Measurements from ENCODE around the gene TOB1.
A peak's percentile ranks its signal among the peaks of the same experiment; 100 is the strongest.

Gene TOB1

GRCh38 chr17:50884439-50885311 is 18.5 kb upstream of the TOB1 start (continued):
- TF ChIP-seq PRDM10 (tag by site-specific recombination; IDR thresholded peaks at IDR 0.05) (peak; percentile 88), ZNF341 (tag by site-specific recombination; IDR thresholded peaks at IDR 0.05; ENCODE audit: low read depth) (peak; percentile 45)

GRCh38 chr17:50883850-50884438 is 17.8 kb upstream of the TOB1 start:
- 0 out of 2 replicates have a peak, but pooled peaks have one; percentile 56 for TF ChIP-seq ZNF24 (tag by site-specific recombination; IDR thresholded peaks at IDR 0.05)
- TF ChIP-seq ZNF18 (tag by site-specific recombination; IDR thresholded peaks at IDR 0.05) = no peak
- TF ChIP-seq ZNF398 (tag by site-specific recombination; IDR thresholded peaks at IDR 0.05) = no peak
- no peaks in the 10 kb centered on the region for H3K4me1 ChIP-seq (ENCODE audit: control insufficient read depth, insufficient read depth, low read length)
- H3K27ac ChIP-seq (ENCODE audit: extremely low read depth, low read depth, low read length) = no peak overlapping the region
- H3K36me3 ChIP-seq (ENCODE audit: control insufficient read depth in 2 of 2, insufficient read depth in 1 of 2, low read length in 2 of 2) = no peaks in the 10 kb centered on the region
- H3K4me3 ChIP-seq (ENCODE audit: low read depth, low read length) = no peak overlapping the region
- no peaks in the 10 kb centered on the region for H3K9me3 ChIP-seq (ENCODE audit: control insufficient read depth, insufficient read depth, low read depth, low read length)
- ChIA-PET POLR2A (interaction anchor here (1.3 to 1.4 kb wide), 2 partner anchors 18 to 47 kb away, joined by 3 to 27 read pairs; partner anchors contain the start of gene TOB1), CTCF (interaction anchor here (0.6 to 0.7 kb wide), 2 partner anchors 22 to 84 kb away, joined by 4 read pairs; no protein-coding TSS in a partner anchor)

GRCh38 chr17:50882851-50883250 is 16.7 kb upstream of the TOB1 start:
- H3K27ac ChIP-seq (ENCODE audit: extremely low read depth, low read depth, low read length) = no peak overlapping the region

More at GRCh38 chr17:50882851-50883250, 16.7 kb upstream of the TOB1 start:
- ChIA-PET CTCF (no interaction called here), POLR2A (no interaction called here)
- Histone ChIP-seq H3K36me3 (ENCODE audit: control insufficient read depth in 2 of 2, insufficient read depth in 1 of 2, low read length in 2 of 2) (no peaks in the 10 kb centered on the region), H3K4me1 (ENCODE audit: control insufficient read depth, insufficient read depth, low read length) (no peaks in the 10 kb centered on the region), H3K9me3 (ENCODE audit: control insufficient read depth, insufficient read depth, low read depth, low read length) (no peaks in the 10 kb centered on the region), H3K4me3 (ENCODE audit: low read depth, low read length) (no peak overlapping the region)
- no peak for TF ChIP-seq ZNF549 (tag by site-specific recombination; IDR thresholded peaks at IDR 0.05)
- TF ChIP-seq PRDM6 (tag by site-specific recombination; IDR thresholded peaks at IDR 0.05) = no peak
- no peak for TF ChIP-seq ZNF280D (tag by site-specific recombination; IDR thresholded peaks at IDR 0.05)
- no peak for TF ChIP-seq ZNF10 (tag by site-specific recombination; IDR thresholded peaks at IDR 0.05)

Data from HEK293 (cell line).